SK-N-SH treated with all-trans-retinoic acid at 6 μM for 48 hours (cell line): Measurements from ENCODE around the gene NAIF1.

Source experiments
- ATAC-seq: fragments of 200-7000 bp; cut with Tn5 transposase; 3 replicates; pipeline ENCODE4 v1.9.1; 2020; ENCODE audit warnings: mild to moderate bottlenecking, moderate library complexity
- BACH2 ChIP-seq: fragments of 250-450 bp; sonication (Bioruptor Pico); IDR thresholded peaks from 2 replicates; pipeline ENCODE4 v1.9.0; 2021; ENCODE audit warnings: mild to moderate bottlenecking, borderline replicate concordance
- CREB5 ChIP-seq: fragments of 250-450 bp; sonication (Bioruptor Pico); IDR thresholded peaks from 2 replicates; pipeline ENCODE4 v1.5.1; 2020; ENCODE audit warnings: low read depth, mild to moderate bottlenecking, moderate library complexity
- CSDC2 ChIP-seq: fragments of 250-450 bp; sonication (Bioruptor Pico); IDR thresholded peaks from 2 replicates; pipeline ENCODE4 v1.5.0; 2020; ENCODE audit warnings: mild to moderate bottlenecking, moderate library complexity
- CSRNP3 ChIP-seq: fragments of 250-450 bp; sonication (Bioruptor Pico); IDR thresholded peaks from 2 replicates; pipeline ENCODE4 v1.5.1; 2021; ENCODE audit warnings: mild to moderate bottlenecking, moderate library complexity
- ESRRG ChIP-seq: fragments of 250-450 bp; sonication (Bioruptor Pico); IDR thresholded peaks from 2 replicates; pipeline ENCODE4 v1.6.1; 2021; ENCODE audit warnings: mild to moderate bottlenecking
- GLIS3 ChIP-seq: fragments of 250-450 bp; sonication (Bioruptor Pico); IDR thresholded peaks from 2 replicates; pipeline ENCODE4 v1.5.0; 2020; ENCODE audit warnings: mild to moderate bottlenecking, moderate library complexity
- ISL1 ChIP-seq: fragments of 250-450 bp; sonication (Bioruptor Pico); IDR thresholded peaks from 2 replicates; pipeline ENCODE4 v2.1.2; 2022; ENCODE audit warnings: mild to moderate bottlenecking, moderate library complexity
- OSR1 ChIP-seq: fragments of 250-450 bp; sonication (Bioruptor Pico); IDR thresholded peaks from 2 replicates; pipeline ENCODE4 v1.8.0; 2022; ENCODE audit warnings: moderate library complexity, mild to moderate bottlenecking, inconsistent platforms
- PATZ1 ChIP-seq: fragments of 250-450 bp; sonication (Bioruptor Pico); IDR thresholded peaks from 2 replicates; pipeline ENCODE4 v1.8.0; 2020; ENCODE audit warnings: mild to moderate bottlenecking, moderate library complexity, borderline replicate concordance
- PPARA ChIP-seq: fragments of 250-450 bp; sonication (Bioruptor Pico); IDR thresholded peaks from 2 replicates; pipeline ENCODE4 v1.5.0; 2020; ENCODE audit warnings: mild to moderate bottlenecking, borderline replicate concordance
- RARB ChIP-seq: fragments of 250-450 bp; sonication (Bioruptor Pico); IDR thresholded peaks from 2 replicates; pipeline ENCODE4 v1.8.0; 2021; ENCODE audit warnings: mild to moderate bottlenecking, moderate library complexity
- TCF4 ChIP-seq: fragments of 250-450 bp; sonication (Bioruptor Pico); IDR thresholded peaks from 2 replicates; pipeline ENCODE4 v1.8.0; 2021; ENCODE audit warnings: mild to moderate bottlenecking, moderate library complexity, borderline replicate concordance
- TOX ChIP-seq: fragments of 250-450 bp; sonication (Bioruptor Pico); IDR thresholded peaks from 2 replicates; pipeline ENCODE4 v1.8.0; 2021; ENCODE audit warnings: mild to moderate bottlenecking, moderate library complexity, borderline replicate concordance
- TSHZ2 ChIP-seq: fragments of 250-450 bp; sonication (Bioruptor Pico); IDR thresholded peaks from 2 replicates; pipeline ENCODE4 v1.5.0; 2020; ENCODE audit warnings: mild to moderate bottlenecking, moderate library complexity
- ZC3H10 ChIP-seq: fragments of 250-450 bp; sonication (Bioruptor Pico); IDR thresholded peaks from 2 replicates; pipeline ENCODE4 v1.5.1; 2021; ENCODE audit warnings: mild to moderate bottlenecking, moderate library complexity
- ZFP3 ChIP-seq: fragments of 250-450 bp; sonication (Bioruptor Pico); IDR thresholded peaks from 2 replicates; pipeline ENCODE4 v1.5.0; 2020; ENCODE audit warnings: mild to moderate bottlenecking, moderate library complexity
- ZFP30 ChIP-seq: fragments of 450-650 bp; formaldehyde crosslinking; IDR thresholded peaks from 2 replicates; pipeline ENCODE4 v1.5.0; 2022; ENCODE audit warnings: mild to moderate bottlenecking, moderate library complexity
- ZNF565 ChIP-seq: fragments of 450-650 bp; formaldehyde crosslinking; conservative IDR thresholded peaks from 2 replicates; pipeline ENCODE4 v1.5.0; 2020; ENCODE audit warnings: low read depth, mild to moderate bottlenecking, moderate library complexity
- ZNF70 ChIP-seq: fragments of 450-650 bp; formaldehyde crosslinking; IDR thresholded peaks from 2 replicates; pipeline ENCODE4 v1.5.0; 2020; ENCODE audit warnings: mild to moderate bottlenecking, moderate library complexity
- ZNF8 ChIP-seq: fragments of 450-650 bp; formaldehyde crosslinking; IDR thresholded peaks from 2 replicates; pipeline ENCODE4 v1.5.0; 2020; ENCODE audit warnings: mild to moderate bottlenecking, moderate library complexity
- TF ChIP-seq, protein P1 (sequence below): fragments of 250-450 bp; sonication (Bioruptor Pico); IDR thresholded peaks from 2 replicates; pipeline ENCODE4 v1.8.0; 2021; ENCODE audit warnings: low read depth, mild to moderate bottlenecking, moderate library complexity, borderline replicate concordance

NAIF1 gene

GRCh38 chr9:128098297-128099230, 31.4 kb upstream of the NAIF1 start (continued):
- TF ChIP-seq TSHZ2 (CRISPR knock-in tag) = no peak
- TF ChIP-seq RARB (CRISPR knock-in tag) = no peak
- no peak for TF ChIP-seq CREB5 (CRISPR knock-in tag)
- no peak for TF ChIP-seq ZNF8 (CRISPR knock-in tag)
- TF ChIP-seq ZFP30 (CRISPR knock-in tag) = no peak
- TF ChIP-seq, all 23 proteins: peak for 0

GRCh38 chr9:128097543-128098296, 30.6 kb upstream of the NAIF1 start:
- ATAC-seq = no peak

More at GRCh38 chr9:128097543-128098296, 30.6 kb upstream of the NAIF1 start:
- TF ChIP-seq ZNF565 (CRISPR knock-in tag) (no peak), ZC3H10 (CRISPR knock-in tag) (no peak), CSRNP3 (CRISPR knock-in tag) (no peak), RARB (CRISPR knock-in tag) (no peak), TSHZ2 (CRISPR knock-in tag) (no peak), PATZ1 (CRISPR knock-in tag) (no peak), ZFP30 (CRISPR knock-in tag) (no peak), ZNF70 (CRISPR knock-in tag) (no peak), ZFP3 (no peak), BACH2 (CRISPR knock-in tag) (no peak), GLIS3 (CRISPR knock-in tag) (no peak), TCF4 (no peak), ISL1 (CRISPR knock-in tag) (no peak), TOX (CRISPR knock-in tag) (no peak), PPARA (CRISPR knock-in tag) (no peak), CSDC2 (CRISPR knock-in tag) (no peak), ESRRG (CRISPR knock-in tag) (no peak), CREB5 (CRISPR knock-in tag) (no peak), OSR1 (CRISPR knock-in tag) (no peak)
- TF ChIP-seq, protein P1, sequence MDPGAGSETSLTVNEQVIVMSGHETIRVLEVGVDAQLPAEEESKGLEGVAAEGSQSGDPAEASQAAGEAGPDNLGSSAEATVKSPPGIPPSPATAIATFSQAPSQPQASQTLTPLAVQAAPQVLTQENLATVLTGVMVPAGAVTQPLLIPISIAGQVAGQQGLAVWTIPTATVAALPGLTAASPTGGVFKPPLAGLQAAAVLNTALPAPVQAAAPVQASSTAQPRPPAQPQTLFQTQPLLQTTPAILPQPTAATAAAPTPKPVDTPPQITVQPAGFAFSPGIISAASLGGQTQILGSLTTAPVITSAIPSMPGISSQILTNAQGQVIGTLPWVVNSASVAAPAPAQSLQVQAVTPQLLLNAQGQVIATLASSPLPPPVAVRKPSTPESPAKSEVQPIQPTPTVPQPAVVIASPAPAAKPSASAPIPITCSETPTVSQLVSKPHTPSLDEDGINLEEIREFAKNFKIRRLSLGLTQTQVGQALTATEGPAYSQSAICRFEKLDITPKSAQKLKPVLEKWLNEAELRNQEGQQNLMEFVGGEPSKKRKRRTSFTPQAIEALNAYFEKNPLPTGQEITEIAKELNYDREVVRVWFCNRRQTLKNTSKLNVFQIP (CRISPR knock-in tag) = no peak
